AG04450 (cell line): ENCODE results near the gene TOP1. TPM values are rescaled to one million over a fixed set of nuclear protein-coding genes. Genes with fewer than 3 reads are reported as not detected.

Source experiments
- CTCF ChIA-PET: fragments of 300-600, 350-600 bp; formaldehyde crosslinking; extraction: SDS; loops from one replicate; lab custom pipeline; 2022; ENCODE audit warnings: antibody characterized with exemption, inconsistent platforms; lab: Charles Lee
- POLR2A ChIA-PET: fragments of 350-600 bp; formaldehyde crosslinking; extraction: SDS; loops from one replicate; lab custom pipeline; 2021; ENCODE audit warnings: antibody characterized with exemption, inconsistent platforms; lab: Yijun Ruan, JAX
- DNase-seq: peaks from one replicate; pipeline ENCODE4 v3.0.0-alpha.2; 2011; ENCODE audit warnings: low read depth, low spot score
- H3K27ac ChIP-seq: one replicate; pipeline ENCODE4 v1.5.1; 2012; ENCODE audit warnings: low read depth, low read length, control low read depth
- H3K27me3 ChIP-seq: one replicate; pipeline ENCODE4 v1.6.0; 2012; ENCODE audit warnings: low read length; ENCODE audit not compliant: control insufficient read depth, insufficient read depth
- H3K4me3 ChIP-seq: 2 replicates; pipeline ENCODE4 v1.5.1; 2011; ENCODE audit warnings: mild to moderate bottlenecking, low read depth, low read length, control low read depth
- H3K9me3 ChIP-seq: 2 replicates; pipeline ENCODE4 v1.5.1; 2012; ENCODE audit warnings: low read length; ENCODE audit not compliant: control insufficient read depth, insufficient read depth
- polyA plus RNA-seq: library from polyadenylated mRNA; depleted of rRNA; stranded (reverse); fragments of >200 nt; gene quantifications from 2 replicates; pipeline ENCODE4 v1.2.3, GENCODE V29; 2011
- TF ChIP-seq, protein P1 (sequence below): IDR thresholded peaks from 2 replicates; pipeline ENCODE4 v1.5.1; 2011; ENCODE audit warnings: low read depth, low read length, control low read depth, inconsistent platforms

TOP1 gene
- polyA plus RNA-seq, 1 experiment, result 29.1 TPM

DNA sequence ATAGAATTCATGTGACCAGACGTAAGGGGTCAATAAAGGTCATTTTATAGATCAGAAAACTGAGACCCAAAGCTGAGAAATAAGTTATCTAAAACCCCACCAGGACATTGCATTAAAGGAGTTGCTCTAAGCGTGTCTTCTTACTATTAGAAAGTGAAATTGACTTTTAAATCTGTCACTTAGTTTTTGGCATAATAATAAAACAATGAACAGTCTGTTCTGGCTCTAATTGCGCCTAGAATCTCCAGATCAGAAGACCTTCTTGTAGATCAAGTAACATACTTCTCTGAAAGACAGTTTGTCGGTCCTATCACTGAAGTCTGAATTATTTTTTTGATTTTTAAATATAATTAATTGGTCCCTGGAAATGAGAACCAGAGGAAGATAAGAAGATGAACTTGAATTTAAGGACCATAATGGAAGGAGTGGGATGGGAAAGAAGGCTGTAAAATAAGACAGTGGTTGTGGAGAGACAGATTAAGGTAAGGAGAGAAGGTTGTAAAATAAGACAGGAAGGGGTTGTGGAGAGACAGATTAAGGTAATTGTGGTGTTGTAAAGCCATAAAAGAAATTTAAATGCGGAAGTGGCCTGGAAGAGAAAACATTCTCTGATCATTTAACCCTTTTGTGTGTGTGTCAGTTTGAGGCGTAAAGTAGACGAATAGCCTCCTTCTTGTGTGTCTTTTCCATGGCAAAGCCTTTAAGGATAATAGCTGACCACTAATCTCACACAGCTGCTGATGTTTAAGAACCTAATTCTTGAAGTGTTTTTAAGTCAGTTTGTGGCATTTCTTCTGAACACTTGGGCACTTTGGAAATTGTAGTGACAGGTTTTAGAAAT, 20.1 kb downstream of the TOP1 start:
- H3K27me3 ChIP-seq, result no peaks in the 10 kb centered on the region
- TF ChIP-seq, protein P1, sequence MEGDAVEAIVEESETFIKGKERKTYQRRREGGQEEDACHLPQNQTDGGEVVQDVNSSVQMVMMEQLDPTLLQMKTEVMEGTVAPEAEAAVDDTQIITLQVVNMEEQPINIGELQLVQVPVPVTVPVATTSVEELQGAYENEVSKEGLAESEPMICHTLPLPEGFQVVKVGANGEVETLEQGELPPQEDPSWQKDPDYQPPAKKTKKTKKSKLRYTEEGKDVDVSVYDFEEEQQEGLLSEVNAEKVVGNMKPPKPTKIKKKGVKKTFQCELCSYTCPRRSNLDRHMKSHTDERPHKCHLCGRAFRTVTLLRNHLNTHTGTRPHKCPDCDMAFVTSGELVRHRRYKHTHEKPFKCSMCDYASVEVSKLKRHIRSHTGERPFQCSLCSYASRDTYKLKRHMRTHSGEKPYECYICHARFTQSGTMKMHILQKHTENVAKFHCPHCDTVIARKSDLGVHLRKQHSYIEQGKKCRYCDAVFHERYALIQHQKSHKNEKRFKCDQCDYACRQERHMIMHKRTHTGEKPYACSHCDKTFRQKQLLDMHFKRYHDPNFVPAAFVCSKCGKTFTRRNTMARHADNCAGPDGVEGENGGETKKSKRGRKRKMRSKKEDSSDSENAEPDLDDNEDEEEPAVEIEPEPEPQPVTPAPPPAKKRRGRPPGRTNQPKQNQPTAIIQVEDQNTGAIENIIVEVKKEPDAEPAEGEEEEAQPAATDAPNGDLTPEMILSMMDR, result no peak
- no peak overlapping the region for H3K4me3 ChIP-seq
- no peak overlapping the region for H3K27ac ChIP-seq
- POLR2A ChIA-PET, result no interaction called here
- CTCF ChIA-PET, result interaction anchor here (0.7 to 2.3 kb wide), 4 partner anchors 58 to 80 kb away, joined by 3 to 13 read pairs (median 6); no protein-coding TSS in a partner anchor
- H3K9me3 ChIP-seq, result no peaks in the 10 kb centered on the region
- no peak for DNase-seq

DNA sequence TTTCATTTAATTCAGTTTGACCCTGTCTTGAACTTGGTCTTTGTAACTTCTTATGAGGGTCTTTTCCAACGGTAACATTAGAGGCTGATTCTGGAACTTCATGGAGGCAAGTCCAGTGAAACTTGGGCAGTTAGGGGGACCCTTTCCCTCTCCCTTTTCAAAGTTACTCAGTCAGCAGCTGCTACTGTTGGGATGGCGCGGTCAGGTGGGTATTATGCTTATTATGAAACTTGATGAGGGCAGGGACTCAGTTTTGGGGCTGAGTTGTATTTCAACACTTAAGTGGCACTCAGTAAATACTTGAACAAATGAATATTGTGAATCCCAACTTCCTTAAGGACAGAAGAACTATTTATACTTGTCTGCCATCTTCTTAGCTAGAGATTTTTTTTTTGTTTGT, 20.8 kb downstream of the TOP1 start:
- DNase-seq, result no peak
- Histone ChIP-seq H3K27ac (no peak overlapping the region), H3K4me3 (no peak overlapping the region), H3K9me3 (no peaks in the 10 kb centered on the region), H3K27me3 (no peaks in the 10 kb centered on the region)
- CTCF ChIA-PET, result interaction anchor here (1.1 to 1.3 kb wide), 2 partner anchors 30 to 59 kb away, joined by 3 to 9 read pairs; no protein-coding TSS in a partner anchor
- TF ChIP-seq, protein P1, result no peak
- POLR2A ChIA-PET, result interaction anchor here (1.3 kb wide), 1 partner anchor 21 kb away, joined by 4 read pairs; no protein-coding TSS in a partner anchor

DNA sequence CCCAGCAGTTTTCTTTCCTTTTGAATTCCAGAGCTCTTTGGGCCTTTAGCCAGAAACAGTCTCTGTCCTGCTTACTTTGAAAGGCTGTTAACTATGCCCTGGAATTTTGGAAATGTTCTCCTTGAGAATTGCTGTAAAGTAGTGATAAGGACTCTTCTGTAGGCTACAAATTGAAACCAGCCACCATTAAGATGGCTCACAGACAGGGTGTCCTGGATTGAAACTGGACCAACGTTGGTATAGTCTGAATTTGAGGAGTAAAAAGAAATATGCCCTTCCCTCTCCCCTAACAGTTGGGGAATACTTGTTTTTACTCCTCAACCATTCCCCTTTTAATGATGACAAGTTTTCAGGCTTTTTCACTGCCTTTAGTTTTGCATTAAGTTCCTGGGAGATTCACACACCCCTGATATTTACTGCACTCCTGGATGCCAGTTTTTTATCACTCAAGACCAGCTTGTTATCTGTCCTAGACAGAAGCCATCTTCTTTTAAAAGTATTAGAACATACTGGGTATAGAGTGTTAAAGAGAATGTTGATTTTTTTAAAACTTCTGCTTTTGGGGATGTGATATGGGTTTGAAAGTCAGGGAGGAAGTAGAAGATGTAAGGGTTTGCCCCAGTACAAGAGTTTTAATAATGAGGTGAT, 21.9 kb downstream of the TOP1 start:
- no peaks in the 10 kb centered on the region for H3K9me3 ChIP-seq
- CTCF ChIA-PET, result interaction anchor here (1.1 to 2.2 kb wide), 4 partner anchors 28 to 60 kb away, joined by 3 to 12 read pairs (median 6); no protein-coding TSS in a partner anchor
- no peaks in the 10 kb centered on the region for H3K27me3 ChIP-seq
- POLR2A ChIA-PET, result interaction anchor here (0.9 to 1.3 kb wide), 3 partner anchors 10 to 22 kb away, joined by 3 to 4 read pairs (median 4); no protein-coding TSS in a partner anchor
- no peak for DNase-seq
- H3K4me3 ChIP-seq, result no peak overlapping the region
- TF ChIP-seq, protein P1, result no peak
- H3K27ac ChIP-seq, result no peak overlapping the region

GRCh38 chr20:41051009-41051825, 22.6 kb downstream of the TOP1 start:
- Histone ChIP-seq H3K27me3 (no peaks in the 10 kb centered on the region), H3K9me3 (no peaks in the 10 kb centered on the region), H3K27ac (no peak overlapping the region), H3K4me3 (no peak overlapping the region)
- ChIA-PET POLR2A (no interaction called here), CTCF (interaction anchor here (1.4 to 2.2 kb wide), 2 partner anchors 58 to 60 kb away, joined by 3 to 12 read pairs; no protein-coding TSS in a partner anchor)
- TF ChIP-seq, protein P1, result no peak
- no peak for DNase-seq
